ENCODE data around the gene SAAL1.

SAAL1 gene

GRCh38 chr11:18105086-18105801 is 638 bp downstream of the SAAL1 start:
- TF ChIP-seq CTCF (IDR thresholded peaks at IDR 0.05; ENCODE audit: borderline replicate concordance, insufficient read depth, low read depth, low read length), result no peak
- peak overlapping the region; percentile 95 for H3K4me3 ChIP-seq (ENCODE audit: low read depth, low read length)

- no peak for TF ChIP-seq CTCF (IDR thresholded peaks at IDR 0.05; ENCODE audit: borderline replicate concordance, insufficient read depth, low read depth, low read length)
- no peak overlapping the region for H3K4me3 ChIP-seq (ENCODE audit: low read depth, low read length)
These were observed 4.8 kb downstream of the SAAL1 start for GRCh38 chr11:18100926-18101656.

GRCh38 chr11:18093959-18094358 is 11.9 kb downstream of the SAAL1 start:
- no peak for TF ChIP-seq CTCF (IDR thresholded peaks at IDR 0.05; ENCODE audit: borderline replicate concordance, insufficient read depth, low read depth, low read length)
- no peak overlapping the region for H3K4me3 ChIP-seq (ENCODE audit: low read depth, low read length)

GRCh38 chr11:18091731-18092130 is 14.2 kb downstream of the SAAL1 start:
- no peak overlapping the region for H3K4me3 ChIP-seq (ENCODE audit: low read depth, low read length)
- no peak for TF ChIP-seq CTCF (IDR thresholded peaks at IDR 0.05; ENCODE audit: borderline replicate concordance, insufficient read depth, low read depth, low read length)

GRCh38 chr11:18088966-18089365 is 16.9 kb downstream of the SAAL1 start:
- no peak for TF ChIP-seq CTCF (IDR thresholded peaks at IDR 0.05; ENCODE audit: borderline replicate concordance, insufficient read depth, low read depth, low read length)
- no peak overlapping the region for H3K4me3 ChIP-seq (ENCODE audit: low read depth, low read length)

- no peak overlapping the region for H3K4me3 ChIP-seq (ENCODE audit: low read depth, low read length)
- TF ChIP-seq CTCF (IDR thresholded peaks at IDR 0.05; ENCODE audit: borderline replicate concordance, insufficient read depth, low read depth, low read length), result no peak
These were observed 17.5 kb downstream of the SAAL1 start for GRCh38 chr11:18088366-18088765.

GRCh38 chr11:18081551-18081950 is 24.3 kb downstream of the SAAL1 start:
- TF ChIP-seq CTCF (IDR thresholded peaks at IDR 0.05; ENCODE audit: borderline replicate concordance, insufficient read depth, low read depth, low read length), result no peak
- H3K4me3 ChIP-seq (ENCODE audit: low read depth, low read length), result no peak overlapping the region

Measured in GM12875 (cell line).